NCI-H526 (cell line): ENCODE results near the gene LYRM2.

ENCODE experiments used
- DNase-seq, 2 experiments: peaks; one replicate each; lab custom pipeline; 2025; lab: John Stamatoyannopoulos, UW

LYRM2 gene

GRCh38 chr6:89555031-89555430 lies 83.5 kb downstream of the LYRM2 start:
- no peak for DNase-seq

- DNase-seq: no peak
Measured at GRCh38 chr6:89554106-89554505, 84.4 kb downstream of the LYRM2 start.

DNA sequence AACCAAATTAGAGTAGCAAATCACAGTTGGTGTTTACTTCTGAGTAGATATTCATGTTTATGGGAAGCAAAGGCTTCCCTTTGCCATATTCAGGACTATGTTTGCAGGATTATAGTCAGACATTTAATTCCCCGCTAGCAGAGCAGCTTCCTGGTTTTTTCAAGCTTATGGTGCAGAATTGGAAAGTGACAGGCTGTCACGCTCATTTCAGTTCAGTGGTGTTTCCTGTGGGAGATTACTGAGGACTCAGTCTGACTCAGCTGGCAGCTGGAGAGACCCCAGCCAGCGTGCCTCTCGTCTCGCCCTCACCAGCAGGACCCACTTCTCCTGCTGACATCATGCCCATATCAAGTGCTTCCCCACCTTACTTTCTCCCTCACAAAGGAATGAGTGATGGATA lies 85.1 kb downstream of the LYRM2 start:
- DNase-seq: no peak

DNA sequence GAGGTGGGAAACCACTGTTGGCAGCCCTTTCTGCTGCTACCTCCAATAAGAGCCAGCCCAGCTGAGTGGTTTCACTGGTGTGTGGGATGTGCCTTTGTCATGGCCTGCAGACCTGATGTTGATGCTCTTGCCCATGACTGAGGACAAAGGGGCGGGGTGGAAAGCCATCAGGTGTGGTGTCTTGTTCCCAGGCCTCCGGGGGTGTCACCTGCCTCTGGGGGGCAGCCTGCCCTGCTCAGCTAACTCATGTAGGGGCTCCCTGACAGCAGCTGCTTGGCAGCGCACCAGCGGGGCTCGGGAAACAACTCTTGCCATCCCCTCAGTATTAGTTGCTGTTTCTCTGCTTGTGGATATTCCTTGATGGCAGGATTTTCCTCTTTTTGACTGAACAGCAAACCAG lies 91.3 kb downstream of the LYRM2 start:
- DNase-seq: no peak

- DNase-seq: no peak
Measured at GRCh38 chr6:89542866-89543265, 95.7 kb downstream of the LYRM2 start.

- DNase-seq: no peak
Measured at GRCh38 chr6:89542081-89542857, 96.3 kb downstream of the LYRM2 start.

DNA sequence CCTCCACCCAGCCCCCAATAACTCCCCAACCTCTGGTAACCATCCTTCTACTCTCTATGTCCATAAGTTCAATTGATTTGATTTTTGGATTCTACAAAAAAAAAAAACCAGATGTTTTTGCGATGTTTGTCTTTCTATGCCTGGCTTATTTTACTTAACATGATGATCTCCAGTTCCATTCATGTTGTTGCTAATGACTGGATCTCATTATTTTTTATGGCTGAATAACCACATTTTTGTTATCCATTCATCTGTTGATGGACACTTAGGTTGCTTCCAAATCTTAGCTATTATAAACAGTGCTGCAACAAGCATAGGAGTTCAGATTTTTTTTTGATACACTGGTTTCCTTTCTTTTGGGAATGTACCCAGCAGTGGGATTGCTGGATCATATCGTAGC lies 98.8 kb downstream of the LYRM2 start:
- no peak for DNase-seq

DNA sequence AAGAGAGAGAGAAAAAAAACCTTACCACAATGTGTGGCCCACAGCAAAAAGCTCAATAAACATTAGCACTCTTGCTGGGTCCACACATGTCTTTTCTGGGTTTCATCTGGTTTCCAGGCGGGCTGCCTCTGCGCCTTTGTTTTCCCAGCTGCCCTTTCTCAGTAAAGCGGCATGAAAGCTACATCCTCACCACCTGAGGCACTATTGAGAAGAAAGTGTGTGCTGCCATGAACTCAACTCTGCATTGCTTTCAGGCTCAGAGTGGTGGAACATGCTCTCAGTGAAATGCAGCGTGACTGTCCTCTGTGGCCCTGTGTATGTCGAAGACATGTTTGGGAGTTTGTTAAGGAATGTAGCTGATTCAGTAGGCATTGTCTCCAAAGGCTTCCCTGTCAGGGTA lies 102.3 kb downstream of the LYRM2 start:
- DNase-seq: no peak

- no peak for DNase-seq
Measured at GRCh38 chr6:89530982-89531381, 107.6 kb downstream of the LYRM2 start.

DNA sequence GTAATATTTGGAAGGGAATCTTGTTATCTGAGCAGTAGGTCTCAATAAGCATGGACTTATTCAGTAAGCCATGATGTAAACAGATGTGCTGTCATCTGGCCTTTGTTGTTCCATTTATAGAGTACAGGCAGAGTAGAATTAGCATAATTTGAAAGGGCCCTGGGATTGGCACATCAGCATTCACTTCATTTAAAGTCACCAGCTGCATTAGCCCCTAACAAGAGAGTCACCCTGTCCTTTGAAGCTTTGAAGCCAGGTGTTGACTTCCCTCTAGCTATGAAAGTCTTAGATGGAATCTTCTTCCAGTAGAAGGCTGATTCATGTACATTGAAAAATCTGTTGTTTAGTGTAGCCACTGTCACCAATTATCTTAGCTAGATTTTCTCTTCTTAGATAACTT lies 109.7 kb downstream of the LYRM2 start:
- no peak for DNase-seq

DNA sequence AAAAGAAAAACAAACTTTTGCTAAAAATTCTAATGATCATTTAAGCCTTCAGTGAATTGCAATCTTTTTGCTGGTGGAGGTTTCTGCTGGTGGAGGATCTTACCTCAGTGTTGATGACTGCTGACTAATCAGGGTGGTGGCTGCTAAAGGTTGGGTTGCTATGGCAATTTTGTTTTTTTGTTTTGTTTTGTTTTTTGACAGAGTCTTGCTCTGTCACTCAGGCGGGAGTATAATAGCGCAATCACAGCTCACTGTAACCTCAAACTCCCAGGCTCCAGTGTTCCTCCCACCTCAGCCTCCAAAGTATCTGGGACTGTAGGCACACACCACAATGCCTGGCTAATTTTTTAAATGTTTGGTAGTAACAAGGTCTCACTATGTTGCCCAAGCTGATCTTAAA lies 110.9 kb downstream of the LYRM2 start:
- no peak for DNase-seq

- no peak for DNase-seq
Measured at GRCh38 chr6:89526563-89526869, 112.0 kb downstream of the LYRM2 start.

DNA sequence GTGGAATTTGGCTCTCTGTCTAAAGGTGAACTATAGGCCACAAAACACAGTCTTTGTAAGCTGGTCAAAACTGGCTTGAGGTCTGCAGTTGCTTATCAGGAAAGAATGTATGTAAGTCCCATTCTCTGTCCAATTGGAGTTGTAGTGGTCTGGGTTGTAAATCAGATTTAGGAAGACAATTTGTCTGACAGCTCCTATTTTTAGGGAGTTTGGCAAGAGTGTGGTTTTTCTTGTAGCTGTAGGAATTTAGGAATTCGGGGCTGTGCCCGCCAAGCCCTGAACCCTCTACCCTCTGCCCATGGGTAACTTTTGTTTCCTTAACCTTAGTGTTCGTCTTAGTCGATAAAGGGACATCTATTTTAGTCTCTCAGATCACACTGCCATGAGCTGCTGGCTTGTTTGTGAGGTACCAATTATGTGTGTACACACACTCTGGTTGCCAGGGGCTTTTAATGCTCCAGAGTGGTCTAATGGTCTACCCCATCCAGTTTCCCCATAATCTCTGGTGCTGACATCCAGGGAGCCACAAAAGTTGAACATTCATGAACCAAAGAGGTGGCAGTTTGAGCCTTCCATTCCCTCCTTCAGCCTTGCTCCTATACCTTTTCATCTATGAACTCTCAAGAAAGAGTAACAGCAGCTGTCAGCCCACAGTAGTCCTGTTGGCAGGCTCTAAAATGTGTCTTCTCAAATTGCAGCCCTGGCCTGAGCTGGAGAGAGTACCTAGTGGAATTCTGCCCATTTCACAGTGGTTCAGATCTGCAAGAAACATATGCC lies 112.6 kb downstream of the LYRM2 start:
- DNase-seq: no peak

- DNase-seq: no peak
Measured at GRCh38 chr6:89522778-89523177, 115.8 kb downstream of the LYRM2 start.

DNA sequence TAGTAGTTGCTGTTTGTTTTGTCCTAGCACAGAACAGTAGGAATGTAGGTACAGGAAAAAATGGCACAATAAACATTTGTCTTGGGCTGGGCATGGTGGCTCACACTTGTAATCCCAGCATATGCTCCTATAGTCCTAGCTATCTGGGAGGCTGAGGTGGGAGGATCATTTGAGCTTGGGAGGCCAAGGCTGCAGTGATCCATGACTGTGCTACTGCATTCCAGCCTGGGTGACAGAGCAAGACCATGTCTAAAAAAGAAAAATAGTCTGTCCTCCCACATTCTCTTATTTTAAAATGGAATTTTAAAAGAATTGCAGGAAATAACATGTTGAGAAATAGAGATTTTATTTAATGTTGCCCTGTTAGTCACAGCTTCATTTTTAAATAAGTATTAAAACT lies 117.8 kb downstream of the LYRM2 start:
- no peak for DNase-seq

DNA sequence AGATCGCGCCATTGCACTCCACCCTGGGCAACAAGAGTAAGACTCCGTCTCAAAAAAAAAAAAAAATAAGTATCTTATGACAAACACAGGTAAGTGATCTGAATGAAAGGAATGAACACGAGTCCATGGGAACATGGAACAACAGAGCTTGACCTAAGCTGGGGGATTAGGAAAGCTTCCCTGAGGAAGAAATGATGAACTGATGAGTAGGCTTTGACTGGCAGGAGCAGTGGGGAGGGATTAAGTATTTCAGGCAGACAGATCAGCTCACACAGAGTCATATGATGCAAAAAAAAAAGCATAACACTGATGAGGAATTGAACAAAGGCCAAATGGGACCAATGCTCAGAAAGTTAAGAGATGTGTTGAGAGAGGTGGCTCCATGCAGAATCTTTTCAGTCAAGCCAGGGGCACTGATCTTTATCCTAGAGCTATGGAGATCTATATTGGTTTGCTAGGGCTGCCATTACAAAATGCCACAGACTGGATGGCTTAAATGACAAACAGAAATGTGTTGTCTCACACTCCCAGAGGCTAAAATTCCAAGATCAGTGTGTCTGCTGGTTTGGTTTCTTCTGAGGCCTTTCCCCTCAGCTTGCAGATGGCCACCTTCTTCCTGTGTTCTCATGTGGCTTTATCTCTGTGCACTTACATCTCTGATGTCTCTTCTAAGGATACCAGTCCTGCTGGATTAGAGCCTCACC lies 120.0 kb downstream of the LYRM2 start:
- DNase-seq: no peak
